HG02840 (cell line): ENCODE results near the gene CTIF.

ENCODE experiments used
- ATAC-seq: cut with Tn5 transposase; IDR thresholded peaks from one replicate; pipeline ENCODE4 v1.9.1; 2021; ENCODE audit warnings: mild to moderate bottlenecking, moderate library complexity, moderate number of reproducible peaks; ENCODE audit not compliant: unreplicated experiment, low FRiP score

CTIF gene

DNA sequence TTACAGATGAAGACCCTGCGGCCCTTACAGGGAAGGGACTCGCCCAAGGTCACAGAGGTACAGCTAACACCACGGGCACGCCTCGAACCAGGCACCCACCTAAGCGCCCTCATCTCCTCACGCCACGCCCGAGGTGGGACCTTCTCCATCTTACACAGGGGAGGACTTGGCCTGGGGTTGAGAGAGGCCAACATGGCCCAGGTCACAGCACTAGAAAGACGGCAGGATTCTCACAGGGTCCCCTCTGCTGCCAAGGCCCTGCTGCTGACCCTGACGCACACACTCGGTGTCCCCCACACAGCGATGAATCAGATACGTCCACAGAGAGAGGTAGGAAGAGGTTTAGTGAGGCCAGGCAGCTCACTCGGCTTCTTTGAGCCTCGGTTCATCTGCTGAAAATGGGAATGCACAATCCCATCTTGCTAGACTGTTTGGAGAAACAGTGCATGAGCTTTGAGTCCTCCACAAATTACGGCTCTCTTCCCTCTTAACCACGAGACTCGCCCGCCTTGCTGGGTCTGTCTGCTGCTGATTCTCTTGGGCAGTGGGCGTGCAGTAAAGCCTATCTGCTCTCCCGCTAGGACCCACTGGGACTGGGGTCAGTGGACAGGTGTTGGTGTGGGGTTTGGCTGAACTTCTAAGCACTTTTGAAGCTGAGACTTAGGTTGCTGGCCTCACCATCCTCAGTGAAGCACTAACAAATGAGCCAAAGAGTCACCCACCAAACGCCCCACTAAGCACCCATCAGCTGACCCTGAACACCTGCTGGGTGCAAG, 332.7 kb downstream of the CTIF start:
- ATAC-seq = no peak

DNA sequence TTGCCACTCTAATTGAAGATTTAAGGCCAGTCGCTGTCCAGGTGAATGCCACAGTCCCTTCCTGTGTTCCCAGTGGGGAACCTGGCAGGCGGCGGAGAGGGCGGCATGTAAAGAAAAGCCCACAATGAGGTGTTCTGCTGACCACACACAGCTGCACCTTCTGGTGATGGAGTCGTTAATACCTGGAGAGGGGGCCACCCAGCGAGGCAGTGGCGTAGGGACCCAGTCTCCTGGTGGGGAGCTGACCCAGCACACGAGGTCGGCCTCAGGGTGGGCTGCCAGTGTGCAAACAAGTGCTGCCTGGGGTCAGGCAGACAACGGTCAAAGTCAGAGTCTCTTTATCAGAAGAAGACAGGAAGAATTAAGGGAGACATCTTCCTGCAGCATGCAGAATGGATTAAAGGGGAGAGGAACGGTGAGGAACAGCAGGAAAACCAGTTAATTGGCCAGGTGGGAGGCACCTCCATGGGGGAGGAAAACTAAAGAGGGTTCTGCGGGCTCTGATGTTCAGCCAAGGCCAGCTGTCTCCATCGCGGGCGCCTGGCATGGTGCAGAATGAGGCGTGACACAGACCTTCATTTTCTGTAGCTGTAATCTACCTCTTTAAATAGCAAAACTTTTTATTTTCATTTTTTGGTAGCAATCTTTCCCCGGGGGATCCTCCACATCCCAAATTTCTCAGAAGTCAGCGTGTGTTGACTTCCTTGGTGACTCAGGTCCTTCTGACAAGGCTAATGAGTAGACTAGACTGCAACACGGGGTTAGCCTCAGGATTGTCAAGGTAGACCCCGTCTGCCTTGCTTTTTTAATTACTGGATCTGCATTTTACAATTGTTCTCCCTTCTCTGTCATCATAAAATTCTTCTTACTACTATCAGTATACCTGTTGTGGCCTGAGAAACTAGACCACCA, 333.7 kb downstream of the CTIF start:
- no peak for ATAC-seq

DNA sequence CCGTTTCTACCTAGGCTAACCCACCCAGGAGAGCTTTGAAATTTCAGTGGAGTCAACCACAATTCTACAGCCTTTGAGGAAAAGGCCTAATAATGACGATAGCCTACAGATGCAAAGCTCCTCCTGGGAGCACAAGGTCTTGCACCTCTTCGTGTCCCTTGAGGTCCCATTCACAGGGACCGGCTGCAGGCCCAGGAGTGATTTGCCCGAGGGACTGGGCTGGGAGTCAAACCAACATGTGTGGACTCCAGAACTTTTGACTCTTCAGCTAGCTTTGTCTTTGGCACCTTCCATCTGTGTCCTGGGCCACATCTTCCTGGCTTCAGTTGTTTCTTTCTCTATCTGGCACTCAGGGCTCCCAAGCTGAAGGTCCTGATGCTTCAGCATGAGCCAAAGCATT, 335.4 kb downstream of the CTIF start:
- no peak for ATAC-seq

DNA sequence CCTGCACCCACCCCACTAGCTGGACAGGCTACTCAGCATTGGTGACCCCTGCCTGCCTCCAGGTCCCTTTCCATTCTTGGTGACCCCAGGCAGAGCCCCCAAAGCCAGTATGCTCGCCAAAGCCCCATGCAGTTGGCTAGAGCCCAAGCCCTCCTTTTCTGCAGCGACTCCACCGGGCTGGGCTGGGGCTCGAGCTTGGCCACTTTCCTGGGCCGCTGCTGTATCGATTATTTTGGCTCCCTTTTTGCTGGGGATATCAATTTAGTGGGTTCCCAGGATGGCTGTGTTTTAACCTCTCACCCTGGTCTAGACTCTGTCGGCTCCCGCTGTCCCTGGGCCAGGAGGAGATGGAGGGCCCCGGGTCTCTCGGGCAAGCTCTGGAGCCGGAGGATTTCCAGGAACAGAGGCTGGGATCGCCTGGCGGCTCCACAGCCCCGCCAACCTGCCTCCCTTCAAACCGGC, 335.9 kb downstream of the CTIF start:
- no peak for ATAC-seq

DNA sequence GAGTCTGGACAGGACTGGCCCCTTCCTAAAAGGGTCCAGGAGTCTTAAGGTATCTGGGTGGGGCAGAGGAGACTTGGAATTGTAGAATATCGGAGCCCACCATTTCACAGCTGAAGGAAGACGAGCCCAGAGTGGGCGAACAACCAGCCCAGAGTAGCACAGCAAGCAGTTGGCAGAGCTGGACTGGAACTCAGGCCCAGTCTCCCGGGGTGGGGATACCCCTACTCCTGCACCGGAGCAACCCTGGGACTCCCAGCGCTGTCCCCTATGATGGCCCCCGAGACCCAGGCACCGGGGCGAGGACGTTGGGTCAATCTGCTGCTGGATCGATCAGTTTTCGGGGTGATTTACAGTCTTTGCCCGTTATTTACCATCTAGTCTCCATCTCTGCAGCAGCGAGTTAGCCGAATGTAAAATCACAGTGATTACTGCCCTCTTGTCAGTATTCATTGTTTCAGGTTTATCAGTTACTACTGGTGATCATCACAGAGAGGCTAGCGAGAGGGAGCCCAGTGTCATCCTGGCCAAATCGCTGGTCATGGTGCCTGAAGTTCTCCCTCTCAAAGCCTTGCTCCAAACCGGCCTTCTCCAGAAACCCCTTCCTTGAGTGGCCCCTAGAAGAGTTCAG, 336.6 kb downstream of the CTIF start:
- no peak for ATAC-seq

DNA sequence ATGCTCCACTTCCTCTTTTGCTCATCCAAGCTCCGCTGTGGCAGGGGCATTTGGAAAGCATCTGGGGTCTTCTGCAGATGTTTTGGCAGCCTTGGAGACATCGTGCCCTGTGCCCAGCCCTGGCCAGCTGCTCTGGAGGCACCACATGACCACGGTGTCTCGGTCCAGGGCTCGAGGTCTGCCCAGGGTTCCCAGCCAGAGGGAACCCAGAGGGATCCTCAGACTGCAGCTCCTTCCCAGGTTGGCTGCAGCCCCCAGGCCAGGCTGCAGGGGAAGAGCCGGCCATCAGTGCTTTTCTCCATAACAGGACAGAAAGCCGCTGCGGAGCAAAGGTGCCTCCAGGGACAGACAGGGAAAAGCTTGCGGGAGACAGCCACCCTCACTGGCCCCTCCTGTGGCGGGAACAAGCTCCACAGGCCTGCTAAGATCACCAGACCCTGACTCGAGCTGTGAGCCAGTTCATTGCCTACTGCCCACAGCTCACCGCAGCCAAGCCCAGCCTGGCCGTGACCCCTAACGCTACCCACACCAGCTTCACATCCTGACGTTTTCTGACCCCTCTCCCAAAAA, 337.2 kb downstream of the CTIF start:
- ATAC-seq = no peak

DNA sequence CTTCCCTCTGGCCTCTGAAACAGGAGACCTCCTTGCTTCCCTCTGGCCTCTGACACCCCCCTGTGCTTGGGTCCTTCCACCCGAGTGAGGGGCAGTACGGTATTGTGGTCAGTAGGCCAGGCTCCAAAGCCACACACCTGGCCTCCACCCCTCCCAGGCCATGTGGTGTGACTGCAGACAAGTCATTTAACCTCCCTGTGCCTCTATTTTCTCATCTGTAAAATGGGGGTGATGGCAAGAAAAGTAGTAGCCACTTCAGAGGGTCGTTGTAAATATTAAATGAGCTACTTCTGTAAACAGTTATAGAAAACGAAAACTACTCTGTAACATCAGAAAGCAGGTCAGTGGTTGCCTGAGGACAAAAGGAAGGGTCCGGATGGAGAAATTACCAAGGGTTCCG, 337.8 kb downstream of the CTIF start:
- ATAC-seq = no peak

DNA sequence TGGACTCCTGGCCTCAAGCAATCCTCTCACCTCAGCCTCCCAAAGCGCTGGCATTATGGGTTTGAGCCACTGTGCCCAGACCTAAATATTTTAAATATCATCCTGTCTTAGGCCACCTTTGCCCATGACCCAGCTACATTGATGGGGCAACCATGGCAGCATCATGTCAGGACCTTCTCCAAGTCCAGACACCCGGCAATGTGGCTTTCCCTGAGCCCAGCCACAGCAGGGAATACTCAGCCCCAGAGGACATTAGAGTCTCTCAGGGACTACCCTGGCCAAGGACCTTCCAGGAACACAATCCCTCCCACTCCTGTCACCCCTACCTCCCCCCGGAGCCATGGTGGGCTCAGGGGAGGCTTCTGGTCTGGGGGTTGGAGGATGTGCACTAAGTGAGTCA, 339.1 kb downstream of the CTIF start:
- ATAC-seq = no peak

DNA sequence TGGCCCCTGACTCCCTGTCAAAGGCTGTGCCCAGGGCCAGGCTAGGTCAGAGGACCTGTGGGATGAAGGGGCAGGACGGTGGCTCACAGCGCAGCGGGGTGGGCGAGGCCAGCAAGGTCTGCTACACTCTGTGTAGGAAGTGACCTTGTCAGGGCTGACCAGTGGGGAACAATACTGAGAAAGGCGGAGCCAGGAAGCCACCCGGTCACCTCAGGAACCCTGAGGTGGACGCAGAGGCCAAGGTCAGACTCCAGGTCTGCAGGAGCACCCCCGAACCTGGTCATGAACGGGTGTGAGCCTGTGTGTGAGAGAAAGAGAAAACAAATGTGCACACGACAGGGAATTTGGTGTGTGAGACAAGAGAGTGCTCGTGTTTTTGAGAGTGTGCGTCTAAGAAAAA, 339.6 kb downstream of the CTIF start:
- ATAC-seq = no peak

DNA sequence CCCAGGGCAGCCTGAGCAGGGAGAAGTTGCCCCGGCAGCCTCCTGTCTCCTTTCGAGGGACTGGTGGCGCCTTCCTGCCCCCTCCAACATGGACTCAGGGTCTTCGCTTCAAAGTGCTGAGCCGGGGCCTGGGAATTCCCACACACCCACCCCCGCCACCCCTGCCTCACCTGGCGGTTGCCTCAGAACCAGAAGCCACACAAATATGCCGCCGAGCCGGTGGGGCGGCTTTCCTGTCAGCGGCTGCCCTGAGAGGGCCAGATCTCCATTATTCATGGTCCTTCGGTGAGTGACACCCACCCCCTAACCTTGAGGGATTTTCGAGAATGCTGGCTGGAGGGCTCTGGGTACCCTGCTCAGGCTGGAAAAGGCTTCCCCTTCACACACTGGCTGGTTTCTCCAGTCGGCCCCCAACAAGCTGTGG, 340.2 kb downstream of the CTIF start:
- ATAC-seq = no peak

DNA sequence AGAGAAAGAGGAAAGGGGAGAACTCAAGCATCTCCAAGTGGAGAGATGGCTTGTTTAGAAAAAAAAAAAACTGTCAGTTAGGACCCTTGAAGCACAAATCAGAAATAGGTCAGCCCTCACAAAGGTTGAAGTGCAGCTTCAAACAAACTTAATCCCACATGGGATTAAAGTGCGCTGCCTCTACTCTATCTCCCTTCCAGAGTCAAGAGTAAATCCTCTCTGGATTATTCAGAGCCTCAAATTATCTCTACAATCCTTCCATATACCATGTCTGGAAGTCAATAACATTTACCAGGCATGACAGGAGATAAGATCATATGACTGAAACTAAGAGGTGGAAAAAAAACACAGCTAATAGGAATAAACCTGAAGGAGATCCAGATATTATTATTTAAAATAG, 342.1 kb downstream of the CTIF start:
- no peak for ATAC-seq

DNA sequence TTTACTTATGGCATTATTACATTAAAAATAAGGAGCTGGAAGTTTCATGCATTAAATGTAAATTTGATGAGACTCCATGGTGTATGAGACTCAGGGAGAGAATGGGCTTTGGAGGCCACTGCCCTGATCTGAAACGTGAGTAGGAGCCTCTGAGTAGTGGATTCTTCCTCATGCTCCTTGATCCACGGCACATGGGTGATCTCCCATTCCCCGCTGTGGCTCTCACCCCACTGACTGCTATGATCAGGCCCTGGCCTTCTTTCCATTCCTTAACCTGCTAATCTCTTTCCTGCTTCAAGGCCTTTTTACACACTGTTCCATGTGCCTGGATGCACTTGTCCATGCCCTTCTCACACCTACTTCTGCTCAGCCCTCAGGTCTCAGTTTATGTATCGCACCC, 343.5 kb downstream of the CTIF start:
- ATAC-seq = no peak

DNA sequence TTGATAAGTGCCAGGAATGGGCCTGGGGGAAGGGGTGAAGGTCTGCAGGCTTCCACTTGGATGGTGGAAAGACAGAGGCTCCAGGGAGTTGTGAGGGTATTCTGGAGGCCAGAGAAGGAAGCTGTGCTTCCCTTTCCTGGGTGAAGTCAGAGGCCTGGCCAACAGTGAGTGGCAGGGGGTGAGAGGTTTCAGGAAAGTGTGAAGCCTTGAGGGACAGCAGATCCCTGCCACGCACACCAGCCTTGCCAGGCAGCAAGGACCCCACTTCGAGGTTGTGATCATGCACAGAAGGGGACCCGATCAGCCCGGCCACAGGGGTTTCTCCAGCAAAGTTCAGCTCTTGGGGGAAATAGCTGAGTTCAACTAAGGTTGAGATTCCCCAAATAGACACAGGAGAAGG, 345.5 kb downstream of the CTIF start:
- ATAC-seq = no peak

DNA sequence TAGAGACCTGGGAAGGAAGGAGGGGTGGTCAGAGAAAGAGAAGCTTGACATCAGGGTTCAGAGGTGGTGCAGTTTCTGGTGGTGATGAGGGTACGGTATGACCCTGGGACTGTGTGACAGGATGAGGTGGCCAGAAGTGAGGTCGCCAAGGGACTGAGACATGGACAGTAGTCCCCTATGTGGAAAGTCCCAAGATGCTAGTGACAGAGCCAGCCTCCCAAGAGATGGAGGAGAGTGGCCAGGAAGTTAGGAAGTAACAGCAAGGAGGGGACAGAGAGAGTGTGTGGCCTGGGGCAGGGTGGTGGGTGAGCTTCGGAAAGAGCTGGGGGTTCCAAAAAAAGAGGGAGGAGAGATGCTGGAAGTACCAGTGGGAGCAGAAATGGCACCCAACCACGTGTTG, 345.9 kb downstream of the CTIF start:
- no peak for ATAC-seq

DNA sequence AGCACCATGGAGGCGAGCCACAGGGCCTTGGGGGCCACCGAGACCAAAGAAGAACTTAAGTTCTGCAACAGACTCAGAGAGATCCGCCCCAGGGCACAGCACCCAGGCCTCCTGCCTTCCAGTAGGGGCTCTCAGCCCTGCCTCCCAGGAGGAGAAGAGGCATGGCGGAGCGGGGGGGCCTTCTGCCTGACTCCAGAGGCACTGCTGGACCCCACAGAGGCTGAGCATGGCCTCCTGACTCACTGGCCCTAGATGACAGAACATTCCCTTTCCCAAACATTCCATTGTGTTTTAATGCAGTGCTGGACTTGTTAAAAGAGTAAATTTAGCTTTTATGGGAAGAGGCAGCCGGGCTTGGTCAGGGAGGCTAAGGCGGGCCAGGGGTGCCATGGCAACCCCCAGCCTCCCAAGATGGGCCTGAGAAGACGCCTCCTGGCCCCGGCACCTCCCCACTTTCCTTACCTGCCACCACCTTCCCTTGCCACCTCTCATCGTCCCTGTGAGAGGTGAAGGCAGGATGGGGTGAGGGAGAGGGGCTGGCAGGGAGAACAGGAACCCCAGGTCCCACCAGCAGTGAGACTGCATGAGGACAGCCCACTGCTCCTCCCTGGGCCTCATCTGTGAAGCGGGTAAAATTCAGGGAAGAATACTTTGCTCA, 346.6 kb downstream of the CTIF start:
- ATAC-seq = no peak

DNA sequence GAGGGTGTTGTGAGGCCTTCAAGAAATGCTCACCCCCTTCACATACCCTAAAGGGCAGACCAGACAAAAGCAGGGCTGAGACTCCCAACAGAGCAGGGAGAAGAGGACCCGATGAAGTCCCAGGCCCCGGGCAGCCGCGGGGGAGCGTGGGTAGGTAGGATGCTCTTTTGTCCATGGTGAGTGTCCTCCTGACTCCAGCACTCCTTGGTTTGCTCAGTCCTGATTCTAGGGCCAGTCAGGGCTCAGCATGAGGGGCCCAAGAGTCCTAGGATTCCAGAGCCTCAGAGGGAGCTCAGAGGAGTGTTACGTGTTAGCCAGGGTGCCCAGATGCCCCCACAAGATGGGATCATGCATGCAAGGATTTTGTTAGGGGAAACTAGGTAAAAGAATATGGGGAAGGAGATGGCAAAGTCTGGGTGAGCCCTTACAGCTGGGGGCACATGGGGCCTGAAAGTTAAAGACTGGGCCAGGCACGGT, 347.1 kb downstream of the CTIF start:
- ATAC-seq = no peak

DNA sequence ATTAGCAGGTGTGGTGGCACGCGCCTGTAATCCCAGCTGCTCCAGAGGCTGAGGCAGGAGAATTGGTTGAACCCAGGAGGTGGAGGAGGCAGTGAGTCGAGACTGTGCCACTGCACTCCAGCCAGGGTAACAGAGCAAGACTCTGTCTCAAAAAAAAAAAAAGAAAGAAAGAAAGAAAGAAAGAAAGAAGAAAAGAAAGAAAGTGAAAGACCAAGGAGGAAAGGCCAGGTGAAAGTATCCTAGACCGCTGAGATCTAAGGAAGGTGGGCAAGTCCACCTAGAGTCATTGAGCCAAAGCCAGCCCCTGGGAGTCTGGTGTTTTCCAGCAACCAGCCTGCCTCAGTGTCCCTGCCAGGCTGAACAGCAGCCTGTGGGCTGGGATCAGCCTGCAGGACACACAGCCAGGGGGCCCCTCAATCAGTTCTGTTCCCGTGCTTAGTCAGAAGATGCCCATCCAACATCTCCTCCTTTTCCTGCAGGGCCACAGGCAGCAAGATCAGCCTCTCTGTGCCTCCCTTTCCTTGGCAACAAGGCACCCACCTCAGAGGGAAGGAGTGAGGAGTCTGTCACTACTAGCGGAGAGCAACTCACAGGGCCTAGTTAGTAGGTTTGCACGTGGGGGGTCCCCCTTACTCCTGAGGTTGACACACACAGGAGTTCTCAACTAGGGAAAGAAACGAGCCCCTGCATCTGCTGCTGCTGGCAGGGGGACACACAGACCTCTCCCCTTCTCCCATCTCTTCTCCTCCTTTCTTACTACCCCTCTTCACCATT, 347.9 kb downstream of the CTIF start:
- ATAC-seq = no peak

DNA sequence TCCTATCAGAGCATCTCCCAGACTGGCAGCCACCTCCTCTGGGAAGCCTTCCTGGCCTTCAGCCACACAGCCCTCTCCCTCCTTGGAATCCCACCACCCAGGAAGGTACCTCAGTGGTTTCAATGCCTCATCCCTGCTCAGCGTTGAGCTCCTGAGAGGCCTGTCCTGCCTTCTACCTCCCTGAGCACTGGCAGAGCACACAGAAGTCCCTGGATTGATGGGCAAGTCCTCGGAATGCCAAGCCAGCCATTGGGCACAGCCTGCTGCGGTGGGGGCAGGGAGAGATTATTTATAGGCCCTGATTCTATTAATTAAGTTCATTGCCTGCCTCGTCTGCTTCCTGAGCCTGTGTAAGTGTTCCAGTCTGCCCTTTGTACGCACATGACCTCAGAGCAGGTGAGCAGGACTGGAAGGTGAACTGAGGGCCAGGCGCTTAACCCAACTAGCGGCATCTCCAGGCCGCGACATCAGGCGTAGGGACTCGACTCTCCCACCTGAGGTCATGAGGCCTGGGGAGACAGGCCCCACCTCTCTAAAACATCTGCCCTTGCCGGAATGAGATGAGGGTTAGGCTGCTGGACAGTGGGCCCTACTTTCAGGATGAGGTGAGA, 348.6 kb downstream of the CTIF start:
- no peak for ATAC-seq
